HG03354 (cell line): ENCODE results near the gene DISP1.

Experiments used
- ATAC-seq: cut with Tn5 transposase; IDR thresholded peaks from one replicate; pipeline ENCODE4 v1.9.1; 2021; ENCODE audit warnings: mild to moderate bottlenecking; ENCODE audit not compliant: unreplicated experiment, poor library complexity, severe bottlenecking

Gene DISP1, protein sequence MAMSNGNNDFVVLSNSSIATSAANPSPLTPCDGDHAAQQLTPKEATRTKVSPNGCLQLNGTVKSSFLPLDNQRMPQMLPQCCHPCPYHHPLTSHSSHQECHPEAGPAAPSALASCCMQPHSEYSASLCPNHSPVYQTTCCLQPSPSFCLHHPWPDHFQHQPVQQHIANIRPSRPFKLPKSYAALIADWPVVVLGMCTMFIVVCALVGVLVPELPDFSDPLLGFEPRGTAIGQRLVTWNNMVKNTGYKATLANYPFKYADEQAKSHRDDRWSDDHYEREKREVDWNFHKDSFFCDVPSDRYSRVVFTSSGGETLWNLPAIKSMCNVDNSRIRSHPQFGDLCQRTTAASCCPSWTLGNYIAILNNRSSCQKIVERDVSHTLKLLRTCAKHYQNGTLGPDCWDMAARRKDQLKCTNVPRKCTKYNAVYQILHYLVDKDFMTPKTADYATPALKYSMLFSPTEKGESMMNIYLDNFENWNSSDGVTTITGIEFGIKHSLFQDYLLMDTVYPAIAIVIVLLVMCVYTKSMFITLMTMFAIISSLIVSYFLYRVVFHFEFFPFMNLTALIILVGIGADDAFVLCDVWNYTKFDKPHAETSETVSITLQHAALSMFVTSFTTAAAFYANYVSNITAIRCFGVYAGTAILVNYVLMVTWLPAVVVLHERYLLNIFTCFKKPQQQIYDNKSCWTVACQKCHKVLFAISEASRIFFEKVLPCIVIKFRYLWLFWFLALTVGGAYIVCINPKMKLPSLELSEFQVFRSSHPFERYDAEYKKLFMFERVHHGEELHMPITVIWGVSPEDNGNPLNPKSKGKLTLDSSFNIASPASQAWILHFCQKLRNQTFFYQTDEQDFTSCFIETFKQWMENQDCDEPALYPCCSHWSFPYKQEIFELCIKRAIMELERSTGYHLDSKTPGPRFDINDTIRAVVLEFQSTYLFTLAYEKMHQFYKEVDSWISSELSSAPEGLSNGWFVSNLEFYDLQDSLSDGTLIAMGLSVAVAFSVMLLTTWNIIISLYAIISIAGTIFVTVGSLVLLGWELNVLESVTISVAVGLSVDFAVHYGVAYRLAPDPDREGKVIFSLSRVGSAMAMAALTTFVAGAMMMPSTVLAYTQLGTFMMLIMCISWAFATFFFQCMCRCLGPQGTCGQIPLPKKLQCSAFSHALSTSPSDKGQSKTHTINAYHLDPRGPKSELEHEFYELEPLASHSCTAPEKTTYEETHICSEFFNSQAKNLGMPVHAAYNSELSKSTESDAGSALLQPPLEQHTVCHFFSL (N-terminal part only)

DNA sequence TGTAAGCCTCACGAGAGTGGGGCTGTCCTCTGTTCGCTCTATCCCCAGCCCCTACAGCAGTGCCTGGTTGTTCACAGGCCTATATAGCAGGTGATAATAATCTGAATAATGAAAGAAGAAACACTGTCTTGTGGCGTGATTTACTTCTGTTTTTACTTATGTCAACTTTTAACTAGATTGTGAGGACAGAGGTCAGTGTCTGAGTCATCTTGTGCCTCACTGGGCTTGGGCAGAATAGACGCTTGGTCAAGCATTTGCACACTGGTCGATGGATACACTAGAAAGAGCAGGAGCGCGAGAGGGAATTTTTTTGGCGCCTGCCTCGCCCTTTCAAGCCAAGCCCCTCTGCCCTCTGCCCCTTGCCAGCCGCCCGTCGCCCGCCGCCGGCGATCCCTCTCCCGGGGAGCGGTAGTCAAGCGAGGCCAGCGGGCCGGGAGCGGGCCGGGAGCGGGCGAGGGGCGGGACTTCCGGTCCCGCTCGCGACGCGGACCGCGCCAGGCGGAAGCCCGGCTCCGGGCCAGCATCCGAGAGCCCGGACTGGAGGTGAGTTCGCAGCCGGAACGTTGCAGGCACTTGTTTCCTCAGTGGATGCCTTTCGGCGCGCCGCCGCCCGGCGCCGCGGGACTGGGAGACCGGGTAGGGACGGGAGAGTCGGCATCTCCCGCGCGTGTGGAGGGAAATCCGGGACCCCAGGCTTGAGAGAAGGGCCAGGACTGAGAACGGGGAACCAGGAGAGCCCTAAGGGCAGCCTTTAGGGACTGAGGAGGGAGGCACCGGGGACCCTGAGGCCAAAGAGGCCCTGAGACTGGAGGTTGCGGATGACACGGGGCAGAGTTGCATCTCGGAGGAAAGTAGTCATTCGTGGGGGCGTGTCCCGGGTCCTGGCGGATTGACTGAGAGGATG, at the start of gene DISP1:
TSS of gene DISP1 (plus strand) at position 504 of the 904 bp plus-strand sequence. CDS start 127,785 bp downstream, outside the sequence.
- ATAC-seq, result peak; percentile 88

DNA sequence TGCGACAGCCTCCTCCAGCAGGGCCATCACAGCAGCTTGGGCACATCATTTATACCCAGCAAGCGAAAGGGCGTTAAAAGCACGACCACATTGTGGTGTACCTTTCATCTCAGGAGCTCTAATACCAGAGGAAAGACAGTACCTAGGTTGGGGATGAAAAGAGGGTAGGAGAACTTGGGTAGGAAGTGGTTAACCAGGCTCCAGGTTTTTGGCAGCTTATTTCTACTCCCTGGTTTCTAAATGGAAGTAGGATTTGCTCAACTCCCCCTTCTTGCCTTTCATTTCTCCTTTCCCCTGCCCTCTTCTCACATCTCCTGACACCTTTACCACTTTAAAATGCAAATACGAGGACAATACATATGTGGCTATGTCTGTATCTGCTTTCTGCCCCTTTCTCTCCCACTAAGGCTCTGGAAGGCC, 47.7 kb upstream of the DISP1 start:
- ATAC-seq, result no peak

DNA sequence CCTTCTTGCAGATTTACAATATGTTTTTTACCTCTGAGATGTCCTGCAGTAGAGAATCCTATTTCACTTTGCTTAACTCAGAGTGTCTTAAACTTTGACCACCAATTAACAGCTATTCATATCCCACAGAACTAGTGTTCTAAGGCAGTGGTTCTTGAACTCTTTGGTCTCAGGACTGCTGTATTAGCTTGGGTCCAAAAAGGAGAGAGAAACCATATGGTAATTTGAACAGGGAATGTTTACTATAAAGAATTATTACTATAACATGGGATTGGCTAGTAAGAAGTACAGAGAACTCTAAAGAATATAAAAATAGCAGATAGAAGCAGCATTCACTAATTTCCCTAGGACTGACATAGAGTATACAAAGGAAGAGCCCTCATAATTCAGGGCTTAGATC, 46.2 kb upstream of the DISP1 start:
- no peak for ATAC-seq

DNA sequence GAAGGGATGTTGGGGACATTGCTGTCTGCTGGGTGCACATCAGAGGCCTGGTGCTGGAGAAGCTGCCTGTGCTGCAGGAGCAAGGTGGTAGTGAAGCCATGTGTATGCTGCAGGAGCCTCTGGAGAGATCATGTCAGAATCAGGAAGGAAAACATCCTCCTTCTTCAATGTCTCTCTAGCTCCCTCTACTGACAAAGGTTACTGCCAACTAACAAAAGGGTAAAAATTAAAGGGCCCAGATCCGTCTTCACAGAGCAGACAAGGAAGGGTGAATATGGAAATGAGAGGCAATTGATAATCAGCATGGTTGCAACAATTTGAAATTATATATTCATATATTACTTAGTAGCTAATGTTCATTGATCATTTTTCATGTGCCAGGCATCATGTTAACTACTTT, 45.7 kb upstream of the DISP1 start:
- ATAC-seq, result no peak

DNA sequence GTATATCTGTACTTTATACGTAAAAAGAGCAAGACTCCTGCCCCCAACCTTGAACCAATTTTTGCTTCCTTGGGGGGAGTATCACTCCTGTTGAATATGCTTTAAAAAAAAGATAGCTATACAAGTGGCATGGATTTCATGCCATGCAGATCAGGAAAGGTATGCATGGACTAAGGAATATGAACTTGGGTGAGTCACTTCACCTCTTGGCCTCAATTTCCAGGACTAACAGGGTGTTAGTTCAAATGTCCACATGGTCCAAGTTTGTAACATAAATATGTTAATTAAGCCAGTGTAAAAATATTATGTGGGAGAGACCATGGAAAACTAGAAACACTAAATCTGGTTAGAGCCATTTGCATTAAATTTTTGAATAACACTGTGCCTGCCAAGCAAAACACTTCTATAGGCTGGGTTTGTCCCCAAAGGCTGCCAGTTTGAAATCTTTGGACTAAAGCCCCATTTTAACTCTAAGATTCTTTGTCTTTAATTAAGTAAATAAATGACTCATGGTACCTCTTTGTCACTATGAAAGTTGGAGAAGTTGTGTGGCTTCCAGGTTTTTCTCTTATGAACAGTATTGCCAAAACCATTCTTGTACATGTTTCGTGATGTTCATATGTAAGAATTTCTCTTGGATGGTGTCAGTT, 44.7 kb upstream of the DISP1 start:
- ATAC-seq, result no peak

DNA sequence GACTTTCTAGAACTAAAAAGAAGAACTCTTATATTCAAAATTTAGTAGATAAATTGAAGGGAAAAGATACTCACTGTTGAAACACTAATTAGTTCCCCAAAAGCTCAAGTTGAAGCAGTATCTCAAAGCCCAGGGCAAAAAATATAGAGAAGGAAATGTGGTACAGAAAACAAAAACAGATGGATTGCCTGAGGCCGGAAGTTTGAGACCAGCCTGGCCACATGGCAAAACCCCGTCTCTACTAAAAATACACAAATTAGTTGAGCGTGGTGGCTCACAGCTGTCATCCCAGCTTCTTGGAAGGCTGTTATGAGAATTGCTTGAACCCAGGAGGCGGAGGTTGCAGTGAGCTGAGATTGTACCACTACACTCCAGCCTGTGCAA, 41.9 kb upstream of the DISP1 start:
- peak; percentile 88 for ATAC-seq

DNA sequence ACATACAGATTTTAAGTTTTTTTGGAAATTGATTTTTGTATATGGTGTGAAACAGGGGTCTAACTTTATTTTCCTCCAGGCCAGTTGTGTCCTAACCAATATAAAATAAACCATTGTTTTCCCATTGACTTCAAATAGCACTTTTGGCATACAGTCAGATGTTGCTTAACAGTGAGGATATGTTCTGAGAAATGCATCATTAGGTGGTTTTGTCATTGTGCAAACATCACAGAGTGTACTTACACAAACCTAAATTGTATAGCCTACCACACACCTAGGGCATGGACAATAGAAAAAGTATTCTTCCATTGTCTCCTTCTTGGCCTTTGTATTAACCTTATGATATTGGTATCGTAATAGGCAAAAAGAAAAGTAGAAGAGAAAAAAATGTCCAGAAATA, 37.4 kb upstream of the DISP1 start:
- ATAC-seq, result no peak

DNA sequence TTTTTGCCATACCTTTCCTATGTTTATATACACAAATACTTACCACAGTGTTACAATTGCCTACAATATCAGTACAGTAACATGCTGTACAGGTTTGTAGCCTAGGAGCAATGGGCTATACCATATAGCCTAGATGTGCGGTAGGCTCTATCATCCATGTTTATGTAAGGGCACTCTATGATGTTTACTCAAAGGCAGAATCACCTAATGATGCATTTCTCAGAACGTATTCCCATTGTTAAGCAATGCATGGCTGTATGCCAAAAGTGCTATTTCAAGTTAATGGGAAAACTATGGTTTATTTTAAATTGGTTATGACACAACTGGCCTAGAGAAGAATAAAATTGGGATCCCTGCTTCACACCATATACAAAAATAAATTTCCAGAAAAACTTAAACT, 36.9 kb upstream of the DISP1 start:
- no peak for ATAC-seq

DNA sequence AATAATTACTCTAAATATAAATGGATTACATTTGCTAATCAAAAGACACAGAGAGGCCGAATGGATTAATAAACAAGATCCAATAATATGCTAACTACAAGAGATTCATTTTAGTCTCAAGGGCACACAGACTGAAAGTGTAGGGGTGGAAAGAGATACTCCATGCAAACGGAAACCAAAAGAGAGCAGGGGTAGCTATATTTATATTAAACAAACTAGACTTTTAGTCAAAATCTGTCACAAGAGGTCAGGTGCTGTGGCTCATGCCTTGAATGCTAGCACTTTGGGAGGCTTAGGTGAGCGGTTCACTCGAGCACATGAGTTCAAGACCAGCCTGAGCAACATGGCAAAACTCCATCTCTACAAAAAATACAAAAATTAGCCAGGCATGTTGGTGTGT, 33.6 kb upstream of the DISP1 start:
- ATAC-seq, result peak; percentile 76

DNA sequence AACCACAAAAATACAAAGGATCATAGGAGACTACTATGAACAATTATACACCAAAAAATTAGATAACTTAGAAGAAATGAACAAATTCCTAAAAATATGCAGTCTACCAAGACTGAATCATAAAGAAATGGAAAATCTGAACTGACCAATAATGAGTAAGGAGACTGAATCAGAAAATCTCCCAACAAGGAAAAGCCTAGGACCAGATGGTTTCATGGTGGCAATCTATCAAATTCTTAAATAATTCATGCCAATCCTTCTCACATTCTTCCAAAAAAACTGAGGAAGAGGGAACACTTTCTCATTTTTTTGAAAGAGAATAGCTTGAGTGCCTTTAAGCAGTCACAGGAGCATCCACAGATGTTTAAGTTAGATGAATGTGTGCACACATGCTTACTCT, 31.8 kb upstream of the DISP1 start:
- ATAC-seq, result no peak

DNA sequence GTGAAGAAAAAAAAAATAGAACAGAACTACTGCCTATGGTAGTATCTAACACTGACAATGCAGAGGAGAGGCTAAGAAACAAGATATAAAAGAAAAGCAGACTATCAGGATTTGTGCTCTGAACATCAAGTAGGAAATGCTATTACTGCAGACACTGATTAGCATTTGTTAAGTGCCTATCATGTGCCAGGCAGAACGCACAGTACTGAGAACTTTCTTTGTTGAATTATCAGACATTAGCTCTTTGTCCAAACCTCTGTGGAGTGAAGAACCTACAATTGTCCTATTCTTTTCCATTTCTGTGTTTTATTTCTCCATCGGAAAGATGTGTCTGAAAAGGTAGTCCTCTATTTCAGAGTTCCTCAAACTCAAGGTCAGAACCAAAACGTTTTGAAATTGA, 30.5 kb upstream of the DISP1 start:
- ATAC-seq, result no peak

DNA sequence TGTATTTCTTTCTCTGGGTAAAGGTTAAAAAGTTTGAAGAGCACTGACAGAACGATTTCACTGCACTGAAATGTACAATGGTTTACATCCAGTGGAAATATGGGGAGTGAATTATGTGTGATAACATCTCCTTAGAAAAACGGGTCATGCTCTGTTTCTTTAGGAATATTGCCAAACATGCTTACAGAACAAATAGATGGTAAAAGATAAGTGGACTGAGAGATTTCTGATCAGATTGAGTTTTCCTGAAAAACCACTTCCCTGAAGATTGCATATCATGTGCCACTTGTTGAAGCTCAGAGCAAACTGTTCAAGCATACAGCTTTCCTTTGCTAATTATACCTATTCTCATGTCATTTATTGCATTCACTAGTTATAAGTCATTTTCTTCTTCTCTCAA, 29.9 kb upstream of the DISP1 start:
- no peak for ATAC-seq

DNA sequence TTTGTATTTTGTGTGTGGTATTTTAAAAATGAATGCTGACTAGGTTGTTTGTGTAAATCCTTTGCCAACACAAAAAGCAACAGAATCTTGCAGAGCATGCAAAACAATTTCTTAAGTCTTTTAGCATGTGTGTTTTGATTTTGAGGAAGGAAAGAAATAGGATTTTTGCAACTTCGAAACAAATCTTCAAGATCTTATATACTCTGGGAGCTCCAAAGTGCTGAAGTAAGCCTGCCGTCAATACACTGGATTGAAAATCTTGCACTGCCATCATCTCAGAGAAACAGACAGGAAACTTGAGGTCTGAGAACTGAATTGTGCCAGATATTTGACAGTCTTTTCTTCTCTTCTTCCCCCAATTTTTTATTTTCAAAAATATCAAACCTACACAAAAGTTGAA, 29.3 kb upstream of the DISP1 start:
- no peak for ATAC-seq

DNA sequence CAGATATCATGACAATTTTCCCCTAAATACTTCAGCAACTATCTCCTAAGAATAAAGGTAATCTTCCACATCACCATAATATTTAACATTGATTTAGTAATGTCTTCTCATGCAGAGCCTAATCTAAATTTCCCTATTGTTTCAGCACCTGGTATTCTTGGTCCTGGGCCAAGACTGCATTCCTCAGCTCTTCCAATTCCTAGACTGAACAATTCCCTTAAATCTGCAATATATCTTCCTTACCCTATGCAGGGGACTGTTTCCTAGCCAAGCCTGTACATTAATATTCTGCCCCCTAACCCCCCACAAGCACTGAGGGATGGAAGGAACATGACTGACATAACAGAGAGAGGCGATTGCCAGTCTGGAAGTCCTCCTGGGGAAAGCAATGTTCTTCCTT, 28.7 kb upstream of the DISP1 start:
- ATAC-seq, result no peak

DNA sequence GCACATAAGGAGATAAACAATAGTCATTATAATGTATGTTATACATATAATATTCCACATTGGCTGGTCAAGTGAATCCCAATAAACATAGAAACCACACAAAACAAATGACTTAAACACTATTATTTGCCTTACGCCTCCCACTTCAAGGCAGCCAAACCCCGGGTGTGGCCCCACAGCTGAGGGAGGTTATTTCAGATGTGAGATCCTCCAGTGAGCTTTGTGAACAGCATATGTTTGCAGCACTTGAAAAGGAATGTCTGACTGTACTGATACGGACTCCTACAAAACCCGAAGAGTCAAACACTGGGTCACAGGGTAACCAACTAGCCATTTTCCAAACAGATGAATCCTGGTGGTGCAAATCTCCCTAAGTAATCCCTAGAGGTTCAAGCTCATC, 27.1 kb upstream of the DISP1 start:
- ATAC-seq, result no peak

DNA sequence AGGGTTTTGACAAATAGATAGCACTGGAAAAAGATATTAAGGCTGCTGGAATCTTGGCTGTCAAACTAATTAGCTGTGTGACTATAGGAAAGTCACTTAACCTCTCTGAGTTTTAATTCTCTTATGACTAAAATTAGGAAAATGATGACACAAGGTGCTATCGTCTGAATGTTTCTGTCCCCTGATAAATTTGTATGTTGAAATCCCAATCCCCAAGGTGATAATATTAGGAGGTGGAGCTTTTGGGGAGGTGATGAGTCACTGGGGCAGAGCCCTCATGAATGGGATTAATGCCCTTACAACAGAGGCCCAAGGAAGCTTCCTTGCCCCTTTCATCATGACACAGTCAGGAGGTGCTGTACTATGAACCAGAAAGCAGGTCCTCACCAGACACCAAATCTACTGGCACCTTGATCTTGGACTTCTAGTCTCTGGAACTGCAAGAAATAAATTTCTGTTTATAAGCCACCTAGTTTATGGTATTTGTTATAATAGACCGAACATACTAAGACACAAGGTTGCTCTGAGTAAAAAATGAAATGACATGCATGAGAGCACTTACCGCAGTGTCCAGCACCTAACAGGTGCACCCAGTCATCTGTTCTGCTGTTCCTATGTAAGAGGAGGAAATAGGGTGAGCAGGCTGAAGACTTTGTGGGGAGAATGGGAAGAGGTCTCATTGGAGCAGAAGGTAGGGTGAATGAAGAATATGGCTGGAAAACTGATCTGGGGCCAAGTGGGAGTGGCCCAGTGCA, 26.3 kb upstream of the DISP1 start:
- peak; percentile 72 for ATAC-seq

DNA sequence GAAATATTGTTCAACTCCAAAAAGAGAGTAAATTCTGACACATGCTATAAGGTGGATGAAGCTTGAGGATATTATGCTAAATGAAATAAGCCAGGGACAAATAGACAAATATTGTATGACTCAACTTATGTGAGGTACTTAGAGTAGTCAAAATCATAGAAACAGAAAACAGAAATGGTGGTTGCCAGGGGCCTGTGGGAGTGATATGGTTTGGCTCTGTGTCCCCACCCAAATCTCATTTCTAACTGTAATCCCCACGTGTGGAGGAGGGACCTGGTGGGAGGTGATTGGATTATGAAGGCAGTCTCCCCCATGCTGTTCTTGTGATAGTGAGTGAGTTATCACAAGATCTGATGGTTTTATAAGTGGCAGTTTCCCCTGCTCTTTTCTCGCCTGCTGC, 24.7 kb upstream of the DISP1 start:
- no peak for ATAC-seq

DNA sequence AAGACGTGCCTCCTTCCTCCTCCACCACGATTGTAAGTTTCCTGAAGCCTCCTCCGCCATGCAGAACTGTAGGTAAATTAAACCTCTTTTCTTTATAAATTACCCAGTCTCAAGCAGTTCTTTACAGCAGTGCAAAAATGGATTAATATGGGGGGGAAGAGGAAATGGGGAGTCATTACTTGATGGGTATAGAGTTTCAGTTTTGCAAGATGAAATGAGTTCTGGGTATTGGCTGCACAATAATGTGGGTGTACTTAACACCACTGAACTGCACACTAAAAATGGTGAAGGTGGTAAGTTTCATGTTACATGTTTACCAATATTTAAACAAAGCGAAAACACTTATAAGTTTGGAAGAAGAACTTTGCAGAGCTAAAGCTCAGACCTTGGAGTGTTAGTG, 24.3 kb upstream of the DISP1 start:
- ATAC-seq, result no peak
